Measurements from ENCODE around the gene PRRC2C.
A peak's percentile ranks its signal among the peaks of the same experiment; 100 is the strongest.
"Not testable (repeated sequence)": the region's sequence is repeated elsewhere in the genome, so short reads cannot be mapped to it uniquely, and the experiment has no call there.

PRRC2C gene

DNA sequence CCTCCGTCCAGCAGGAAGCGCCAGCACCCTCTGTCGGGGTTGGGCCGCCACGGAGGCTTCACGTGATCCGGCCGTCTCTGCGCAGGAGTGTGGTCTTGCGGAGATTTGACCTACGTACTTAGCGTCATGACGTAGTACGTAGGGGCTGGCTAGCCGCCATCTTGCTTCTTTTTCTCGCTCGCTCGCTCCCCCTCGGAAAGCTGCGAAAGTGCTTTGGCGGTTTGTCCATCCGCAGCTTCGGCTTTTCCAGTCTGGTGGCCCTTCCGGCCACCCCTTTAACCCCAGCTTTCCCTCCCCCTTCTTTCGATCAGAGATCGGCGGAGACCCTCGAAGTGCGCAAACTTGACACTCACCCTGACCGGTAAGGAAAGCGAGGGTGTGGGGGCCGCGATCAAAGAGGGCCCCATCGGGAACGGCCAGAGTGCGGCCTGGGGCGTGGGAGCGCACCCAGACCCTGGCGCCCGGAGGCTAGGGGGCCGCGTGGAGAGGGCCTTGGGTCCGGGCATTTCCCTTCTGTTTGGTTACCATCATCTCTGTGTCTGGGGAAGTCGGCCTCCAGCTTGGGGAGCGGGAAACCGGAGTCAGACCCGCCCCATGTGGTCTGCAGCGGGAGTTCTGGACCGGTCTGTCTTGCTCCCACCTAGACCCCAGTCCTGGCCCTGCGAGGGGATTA, at the start of gene PRRC2C:
Gene PRRC2C, plus strand, starts transcription at position 156 of the 673 bp plus-strand sequence. CDS start 26,559 bp downstream, outside the sequence.
- DNase-seq (ENCODE audit: low read depth, low spot score) = peak; percentile 90
- H3K27ac ChIP-seq = peak within 1 kb of the TSS; percentile 97

DNA sequence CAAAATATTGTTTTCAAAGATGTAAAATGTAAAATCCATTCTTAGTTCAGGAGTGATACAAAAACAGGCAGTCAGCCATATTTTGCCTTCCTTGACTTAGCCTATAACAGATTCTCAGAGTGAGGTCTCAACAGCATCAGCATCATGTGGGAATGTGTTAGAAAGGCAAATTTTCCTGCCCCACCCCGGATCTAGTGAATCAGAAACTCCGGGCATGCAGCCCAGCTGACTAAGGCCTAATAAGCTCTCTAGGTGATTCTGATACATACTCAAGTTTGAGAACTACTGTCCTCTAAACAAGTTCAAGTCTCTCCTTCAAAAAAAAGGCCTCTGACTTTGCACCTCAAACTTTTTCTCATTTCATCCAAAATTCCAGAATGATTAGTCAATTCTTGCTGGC, 46.9 kb upstream of the PRRC2C start:
- DNase-seq (ENCODE audit: low read depth, low spot score) = peak; percentile 83
- H3K27ac ChIP-seq = peak overlapping the region; percentile 91

DNA sequence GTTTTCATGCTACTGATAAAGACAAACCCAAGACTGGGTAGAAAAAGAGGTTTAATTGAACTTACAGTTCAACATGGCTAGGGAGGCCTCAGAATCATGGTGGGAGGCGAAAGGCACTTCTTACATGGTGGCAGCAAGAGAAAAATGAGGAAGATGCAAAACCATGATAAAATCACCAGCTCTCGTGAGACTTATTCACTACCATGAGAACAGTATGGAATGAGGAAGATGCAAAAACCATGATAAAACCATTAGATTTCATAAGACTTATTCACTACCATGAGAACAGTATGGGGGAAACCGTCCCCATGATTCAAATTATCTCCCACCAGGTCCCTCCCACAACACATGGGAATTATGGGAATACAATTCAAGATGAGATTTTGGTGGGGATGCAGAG, 45.1 kb upstream of the PRRC2C start:
- H3K27ac ChIP-seq = peak overlapping the region; percentile 91
- DNase-seq (ENCODE audit: low read depth, low spot score) = not testable (repeated sequence)

DNA sequence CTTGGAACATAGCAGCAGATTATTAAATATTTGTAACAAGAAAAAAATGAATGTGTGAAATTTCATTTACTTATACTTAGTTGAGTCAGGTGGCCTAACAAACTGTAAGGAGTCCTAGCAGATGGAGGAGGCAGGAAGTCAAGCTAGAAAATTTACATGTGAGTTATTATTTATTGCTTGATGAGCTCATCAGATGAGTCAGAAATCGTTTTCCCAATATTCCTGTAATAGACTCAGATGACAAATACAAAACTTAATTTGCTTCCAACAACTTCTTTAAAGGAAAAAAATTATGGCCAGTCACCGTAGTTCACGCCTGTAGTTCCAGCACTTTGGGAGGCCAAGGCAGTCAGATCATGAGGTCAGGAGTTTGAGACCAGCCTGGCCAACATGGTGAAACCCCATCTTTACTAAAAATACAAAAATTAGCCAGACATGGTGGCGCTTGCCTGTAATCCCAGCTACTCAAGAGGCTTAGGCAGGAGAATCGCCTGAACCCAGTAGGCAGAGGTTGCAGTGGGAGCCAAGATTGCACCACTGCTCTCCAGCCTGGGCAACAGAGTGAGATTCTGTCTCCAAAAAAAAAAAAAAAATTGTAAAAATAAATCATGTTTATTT, 43.9 kb upstream of the PRRC2C start:
- peak overlapping the region; percentile 91 for H3K27ac ChIP-seq
- DNase-seq (ENCODE audit: low read depth, low spot score) = peak; percentile 57

DNA sequence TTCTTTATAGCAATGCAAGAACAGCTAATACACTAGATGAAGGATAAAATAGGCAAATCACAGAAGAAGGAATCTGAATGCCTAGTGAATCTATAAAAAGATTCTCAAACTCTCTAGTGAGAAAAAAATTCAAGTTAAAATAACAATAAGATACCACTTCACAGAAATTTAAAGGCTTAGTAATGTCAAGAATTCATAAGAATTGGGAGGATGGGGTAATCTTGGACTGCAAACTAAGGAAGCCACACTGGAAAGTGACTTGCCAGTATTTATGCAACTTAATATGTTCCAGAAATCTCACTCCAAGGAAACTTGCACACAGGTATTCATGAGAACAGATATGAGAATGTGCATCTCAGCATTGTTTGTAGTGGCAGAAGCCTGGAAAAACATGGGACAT, 38.9 kb upstream of the PRRC2C start:
- H3K27ac ChIP-seq = no peak overlapping the region
- DNase-seq (ENCODE audit: low read depth, low spot score) = no peak

DNA sequence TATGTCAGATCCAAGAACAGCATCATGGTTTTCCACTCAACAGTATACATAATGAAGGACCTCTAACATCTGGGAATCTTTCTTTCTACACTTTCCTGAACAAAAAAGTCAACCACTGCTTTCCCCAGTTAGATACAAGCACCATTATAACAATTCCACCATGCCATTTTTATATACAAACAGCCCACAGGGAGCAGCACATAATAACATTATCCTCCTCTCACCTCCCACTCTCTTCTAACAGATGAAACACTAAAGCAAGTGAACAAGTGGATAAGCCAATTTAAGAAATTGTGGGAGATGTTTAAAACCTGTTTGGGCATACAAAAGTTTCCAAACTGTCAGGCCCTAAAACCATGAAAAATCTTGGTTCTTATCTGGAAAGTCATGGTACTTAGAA, 29.4 kb upstream of the PRRC2C start:
- DNase-seq (ENCODE audit: low read depth, low spot score) = no peak
- H3K27ac ChIP-seq = no peak overlapping the region

DNA sequence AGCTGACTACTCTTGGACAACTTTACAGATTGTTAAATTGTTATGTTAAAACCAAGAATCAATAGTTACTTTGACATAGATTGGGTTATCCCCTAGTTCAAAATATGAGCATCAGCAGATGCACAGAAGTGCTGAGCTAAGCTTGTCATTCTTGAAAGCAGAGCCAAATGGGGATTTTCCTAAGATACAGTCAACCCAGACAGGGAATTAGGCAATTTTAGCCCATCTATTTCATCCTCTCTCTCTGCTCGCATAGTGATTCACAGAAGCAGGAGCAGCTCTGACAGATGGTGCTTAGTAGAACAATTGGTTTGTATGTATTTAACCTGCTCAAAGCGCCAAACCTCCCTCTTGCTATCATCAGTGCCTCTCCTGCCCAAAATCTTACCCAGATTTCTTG, 27.9 kb upstream of the PRRC2C start:
- H3K27ac ChIP-seq = no peak overlapping the region
- no peak for DNase-seq (ENCODE audit: low read depth, low spot score)

DNA sequence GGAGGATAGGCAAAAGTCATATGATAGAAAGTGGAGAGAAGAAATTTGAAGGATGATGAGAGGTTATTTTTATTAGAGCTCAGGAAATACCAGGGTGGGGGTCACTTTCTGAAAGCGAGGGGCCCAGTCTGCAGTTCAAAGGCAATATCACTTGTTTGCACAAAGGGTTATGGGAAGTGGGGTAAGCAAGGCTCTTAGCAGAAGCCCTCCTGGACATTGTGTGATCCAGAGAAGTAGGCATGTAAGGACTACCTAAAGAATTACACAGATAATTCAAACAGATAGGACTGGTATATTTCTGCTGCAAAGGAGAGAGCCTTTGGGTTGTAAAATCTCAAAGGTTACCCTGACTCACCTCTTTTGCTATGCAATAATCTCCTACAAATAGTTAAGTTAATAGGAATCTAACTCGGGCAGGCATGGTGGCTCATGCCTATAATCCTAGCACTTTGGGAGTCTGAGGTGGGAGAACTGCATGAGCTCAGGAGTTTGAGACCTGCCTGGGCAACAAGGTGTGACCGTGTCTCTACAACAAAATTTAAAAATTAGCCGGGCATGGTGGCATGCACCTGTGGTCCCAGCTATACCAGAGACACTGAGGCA, 25.2 kb upstream of the PRRC2C start:
- DNase-seq (ENCODE audit: low read depth, low spot score) = no peak
- no peak overlapping the region for H3K27ac ChIP-seq

DNA sequence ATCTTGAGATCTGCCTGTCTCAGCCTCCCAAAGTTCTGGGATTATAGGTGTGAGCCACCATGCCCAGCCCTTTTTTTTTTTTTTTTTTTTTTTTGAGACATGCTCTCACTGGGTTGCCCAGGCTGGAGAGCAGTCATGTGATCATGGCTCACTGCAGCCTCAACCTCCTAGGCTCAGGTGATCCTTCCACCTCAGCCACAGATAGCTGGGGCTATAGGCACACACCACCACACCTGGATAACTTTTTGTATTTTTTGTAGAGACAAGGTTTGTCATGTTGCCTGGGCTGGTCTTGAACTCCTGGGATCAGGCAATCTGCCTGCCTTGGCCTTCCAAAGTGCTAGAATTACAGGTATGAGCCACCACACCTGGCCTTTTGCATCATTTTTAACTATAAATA, 17.7 kb upstream of the PRRC2C start:
- H3K27ac ChIP-seq = peak overlapping the region; percentile 98
- no peak for DNase-seq (ENCODE audit: low read depth, low spot score)

DNA sequence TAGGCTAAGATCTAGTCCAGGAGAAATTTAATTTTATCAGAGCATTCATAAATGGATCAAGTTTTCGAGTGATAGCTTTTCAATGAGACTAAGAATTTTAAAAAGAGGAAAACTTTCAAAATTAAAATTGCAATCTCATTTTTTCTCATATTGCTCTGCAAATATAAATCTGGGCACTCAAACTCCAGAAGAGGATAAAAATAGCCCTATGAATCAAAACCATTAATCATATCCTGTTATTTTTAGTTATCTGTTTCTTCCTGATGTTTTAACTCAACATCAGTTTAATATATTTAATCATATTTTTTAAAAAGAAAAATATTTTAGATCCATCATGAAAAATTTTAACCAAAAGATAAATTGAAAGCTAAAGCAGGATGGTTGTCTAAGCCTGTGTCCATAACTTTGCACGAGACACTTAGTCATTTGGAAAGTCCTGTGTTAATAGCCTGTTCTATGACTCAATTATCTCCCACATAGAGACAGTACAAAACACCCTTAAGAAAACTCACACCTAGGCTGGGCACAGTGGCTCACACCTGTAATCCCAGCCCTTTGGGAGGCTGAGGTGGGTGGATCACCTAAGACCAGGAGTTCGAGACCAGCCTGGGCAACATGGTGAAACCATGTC, 17.1 kb upstream of the PRRC2C start:
- peak overlapping the region; percentile 98 for H3K27ac ChIP-seq
- DNase-seq (ENCODE audit: low read depth, low spot score) = peak; percentile 78

DNA sequence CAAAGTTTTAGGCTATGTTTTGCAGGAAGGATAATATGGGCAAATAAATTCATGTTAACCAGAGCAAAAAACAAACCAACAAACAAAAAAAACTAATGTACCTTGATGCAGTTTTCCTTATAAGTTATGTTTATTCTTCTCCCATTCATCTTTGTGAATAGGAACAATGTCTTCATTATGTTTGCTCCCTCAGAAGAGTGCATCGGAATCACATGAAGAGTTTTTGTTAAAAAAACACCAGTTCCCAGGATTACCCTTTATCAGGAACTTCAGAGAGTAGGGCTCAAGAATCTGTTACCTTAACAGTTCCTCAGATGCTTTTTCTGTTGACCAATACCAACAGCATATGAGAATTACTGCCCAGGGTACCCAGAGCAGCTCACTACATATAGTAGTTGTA, 14.6 kb upstream of the PRRC2C start:
- no peak for DNase-seq (ENCODE audit: low read depth, low spot score)
- peak overlapping the region; percentile 23 for H3K27ac ChIP-seq

DNA sequence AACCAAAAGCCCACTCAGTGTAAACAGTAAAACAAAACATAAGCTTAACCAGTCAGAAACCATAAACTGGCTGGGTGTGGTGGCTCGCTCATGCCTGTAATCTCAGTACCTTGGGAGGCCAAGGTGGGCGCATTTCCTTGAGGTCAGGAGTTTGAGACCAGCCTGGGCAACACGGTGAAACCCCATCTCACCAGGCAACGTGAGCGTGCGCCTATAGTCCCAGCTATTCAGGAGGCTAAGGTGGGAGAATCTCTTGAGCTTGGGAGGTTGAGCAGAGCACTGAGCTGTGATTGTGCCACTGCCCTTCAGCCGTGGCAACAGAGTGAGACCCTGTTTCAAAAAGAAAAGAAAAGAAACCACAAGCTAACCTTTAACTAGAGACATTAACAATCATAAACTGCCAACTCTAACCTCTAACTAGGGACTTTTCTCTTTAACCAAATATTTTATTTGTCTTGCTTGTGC, 13.1 kb upstream of the PRRC2C start:
- no peak for DNase-seq (ENCODE audit: low read depth, low spot score)
- no peak overlapping the region for H3K27ac ChIP-seq

DNA sequence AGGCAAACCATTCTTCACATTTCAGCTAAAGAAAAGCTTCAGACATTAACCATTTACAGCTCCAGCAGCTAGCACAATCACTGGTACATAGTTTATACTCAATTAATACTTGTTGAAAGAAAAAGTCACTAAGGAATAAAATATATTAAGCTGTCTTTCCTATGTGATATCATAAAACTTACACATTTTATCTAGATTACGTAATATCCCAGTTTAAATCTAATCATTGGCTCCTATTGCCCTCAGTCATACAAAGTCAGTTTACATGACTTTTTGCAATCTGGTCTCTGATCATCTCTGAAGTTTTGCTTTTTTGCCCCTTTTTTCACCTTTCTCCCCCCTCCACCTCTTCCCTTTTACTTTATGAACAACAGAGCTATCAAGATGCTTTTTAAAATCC, 8.5 kb upstream of the PRRC2C start:
- no peak for DNase-seq (ENCODE audit: low read depth, low spot score)
- H3K27ac ChIP-seq = no peak overlapping the region

DNA sequence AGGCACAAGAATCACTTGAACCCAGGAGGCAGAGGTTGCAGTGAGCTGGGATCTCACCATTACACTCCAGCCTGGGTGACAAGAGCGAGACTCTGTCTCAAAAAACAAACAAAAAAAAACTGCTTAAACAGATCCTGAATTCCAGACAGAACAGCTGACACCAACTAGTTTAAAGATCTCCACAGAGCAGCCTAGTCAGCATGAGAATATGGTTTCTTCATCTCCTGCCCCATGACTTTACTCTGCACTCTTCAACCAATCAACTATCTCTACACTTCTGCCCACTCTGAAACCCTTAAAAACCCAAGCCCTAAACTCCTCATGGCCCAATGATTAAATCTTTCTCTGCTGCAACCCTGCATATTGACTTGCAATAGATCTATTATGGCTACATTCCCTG, 7.5 kb upstream of the PRRC2C start:
- no peak overlapping the region for H3K27ac ChIP-seq

DNA sequence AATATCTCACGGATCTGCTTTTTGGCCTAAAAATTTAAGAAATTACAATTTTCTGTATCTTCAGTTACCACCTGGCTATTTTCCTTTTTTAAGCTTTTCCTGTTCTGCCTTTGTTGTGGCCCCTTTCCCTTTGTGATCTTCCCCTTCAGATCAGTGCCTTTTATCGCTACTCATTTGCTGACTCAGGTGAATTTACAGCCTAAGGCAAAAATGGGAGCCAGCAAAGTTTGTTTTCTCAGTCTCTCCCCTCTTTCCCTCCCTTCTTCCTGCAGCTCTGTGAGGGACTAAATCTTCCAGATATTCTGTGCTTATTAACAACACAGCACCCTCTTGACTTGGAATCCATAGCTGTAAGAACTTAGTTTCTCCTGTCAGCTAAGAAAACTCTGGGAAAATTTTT, 5.3 kb upstream of the PRRC2C start:
- no peak overlapping the region for H3K27ac ChIP-seq
- no peak for DNase-seq (ENCODE audit: low read depth, low spot score)

More for the DNA sequence above, 7.5 kb upstream of the PRRC2C start:
- DNase-seq (ENCODE audit: low read depth, low spot score) = no peak

DNA sequence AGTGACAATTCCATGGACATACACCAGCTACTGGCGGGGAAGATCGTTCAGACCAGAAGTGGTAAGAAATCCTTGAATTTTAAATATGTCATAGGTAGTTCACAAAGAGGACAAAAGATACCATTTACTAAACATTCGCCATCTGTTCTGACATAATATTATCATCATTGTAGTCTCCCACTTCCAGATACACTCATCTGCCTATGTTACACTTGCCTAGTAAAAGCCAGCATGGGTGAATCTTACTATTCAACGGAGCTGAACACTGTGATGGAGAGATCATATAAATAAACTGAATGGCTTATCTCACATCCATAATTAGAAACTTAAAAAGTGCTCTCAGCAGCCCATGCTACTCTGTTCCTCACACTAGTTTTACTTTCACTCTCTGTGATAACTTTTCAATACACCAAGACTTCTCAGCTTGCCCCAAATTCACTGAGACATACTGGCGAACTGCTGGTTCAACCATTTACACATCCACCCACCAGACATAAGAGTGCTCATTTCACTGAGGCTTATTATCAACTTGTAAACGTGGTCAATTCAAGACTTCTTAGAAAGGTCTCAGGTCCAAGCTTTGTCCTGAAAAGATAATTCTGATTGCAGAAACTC, 463 bp upstream of the PRRC2C start:
- H3K27ac ChIP-seq = peak overlapping the region; percentile 97
- no peak for DNase-seq (ENCODE audit: low read depth, low spot score)

DNA sequence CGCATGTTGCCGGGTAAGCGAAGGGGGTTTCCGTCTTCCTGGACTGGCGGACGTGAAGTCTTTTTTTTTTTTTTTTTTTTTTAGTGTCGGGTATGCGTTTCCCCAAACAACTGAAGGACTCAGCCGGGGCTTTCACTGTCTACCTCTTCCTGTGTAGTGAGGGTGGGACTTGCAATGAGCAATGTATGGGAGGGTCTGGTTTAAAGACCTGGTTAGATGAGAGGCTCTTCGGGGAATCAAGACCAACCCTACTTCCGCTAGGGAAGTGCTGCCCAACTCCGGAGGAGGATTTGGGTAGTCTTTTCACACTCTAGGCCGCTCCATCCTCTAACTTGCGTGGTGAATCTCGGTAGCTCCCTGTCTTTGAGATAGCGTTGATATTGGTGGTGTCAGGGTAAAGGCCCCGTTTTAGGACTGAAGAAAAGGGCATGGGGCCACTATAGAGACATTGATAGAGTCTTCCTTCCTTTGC, 754 bp downstream of the PRRC2C start:
- H3K27ac ChIP-seq = peak overlapping the region; percentile 97
- DNase-seq (ENCODE audit: low read depth, low spot score) = peak; percentile 24

DNA sequence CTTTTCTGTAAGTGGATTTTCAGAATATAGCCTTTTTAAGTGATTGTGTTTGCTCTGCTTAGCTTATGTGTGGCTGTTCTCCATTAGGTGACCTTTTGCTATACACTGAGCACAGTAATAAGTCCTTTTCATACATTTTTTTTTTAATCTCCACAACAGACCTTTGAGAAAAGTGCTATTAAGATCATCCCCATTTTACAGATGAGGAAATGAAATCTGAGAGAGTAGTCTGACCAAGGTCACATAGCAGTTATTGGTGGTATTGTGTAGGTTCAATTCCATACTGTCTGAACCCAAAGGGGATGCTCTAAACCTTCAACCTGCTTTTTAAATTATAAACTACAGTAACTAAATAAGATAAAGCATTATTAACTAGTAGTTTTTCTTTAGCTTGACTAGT, 1.7 kb downstream of the PRRC2C start:
- peak overlapping the region; percentile 97 for H3K27ac ChIP-seq
- no peak for DNase-seq (ENCODE audit: low read depth, low spot score)

DNA sequence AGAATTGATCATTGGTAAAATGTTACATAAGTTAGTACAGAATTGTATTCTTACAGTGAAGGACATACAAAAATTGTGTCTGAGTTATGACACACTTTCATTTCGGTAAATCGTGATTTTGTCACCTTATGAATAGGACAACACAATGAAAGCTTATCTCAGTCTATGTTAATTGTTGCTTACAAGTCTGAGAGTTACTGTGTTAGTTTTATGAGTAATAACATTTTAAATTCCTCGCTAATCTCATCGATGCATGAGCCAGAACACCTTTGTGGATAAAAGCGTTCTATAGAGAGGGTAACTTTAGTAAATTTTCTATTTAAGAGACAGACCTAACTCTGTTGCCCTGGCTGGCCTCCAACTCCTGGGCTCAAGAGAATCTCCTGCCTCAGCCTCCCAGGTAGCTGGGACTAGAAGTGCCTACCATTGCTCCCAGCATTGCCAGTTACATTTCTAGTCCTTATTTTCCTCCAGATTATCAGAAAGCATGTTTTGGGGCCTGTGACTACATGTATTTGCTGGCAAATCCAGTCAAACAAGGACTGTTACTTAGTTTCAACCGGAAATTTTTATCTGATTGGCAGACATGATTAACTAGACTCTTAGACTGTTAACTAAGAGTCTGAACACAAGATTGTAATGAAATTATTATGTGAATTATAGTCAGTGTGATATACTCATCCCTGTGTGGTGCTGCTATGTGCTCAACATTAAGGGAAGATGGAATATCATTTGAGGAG, 3.0 kb downstream of the PRRC2C start:
- H3K27ac ChIP-seq = peak overlapping the region; percentile 97
- DNase-seq (ENCODE audit: low read depth, low spot score) = no peak

DNA sequence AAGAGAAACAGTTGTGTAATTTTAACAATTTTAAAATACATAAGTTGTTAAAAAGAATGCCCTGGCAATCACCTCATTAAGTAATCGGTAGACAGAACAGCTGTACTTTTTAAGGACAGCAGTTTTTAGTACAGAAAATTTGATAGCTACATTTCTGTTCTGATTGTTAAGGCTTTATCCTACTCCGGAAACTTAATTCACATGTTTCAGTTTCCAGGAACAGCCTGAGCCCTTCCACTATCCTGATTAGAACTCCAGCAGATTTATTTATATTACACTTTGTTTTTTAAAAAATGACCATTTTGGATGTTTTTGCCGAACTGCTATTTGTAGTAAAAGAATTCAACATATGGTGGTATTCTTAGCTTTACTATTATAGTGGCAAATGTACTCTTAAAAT, 8.7 kb downstream of the PRRC2C start:
- DNase-seq (ENCODE audit: low read depth, low spot score) = no peak
- no peak overlapping the region for H3K27ac ChIP-seq
